GM12874 (cell line): ENCODE data around the gene UBAP2L.

Experiments
- TF ChIP-seq, protein P1 (sequence below): IDR thresholded peaks from 2 replicates; pipeline ENCODE4 v1.5.1; 2011; ENCODE audit warnings: low read depth, mild to moderate bottlenecking, control low read depth, low read length, moderate library complexity; ENCODE audit not compliant: insufficient read depth

Gene UBAP2L

DNA sequence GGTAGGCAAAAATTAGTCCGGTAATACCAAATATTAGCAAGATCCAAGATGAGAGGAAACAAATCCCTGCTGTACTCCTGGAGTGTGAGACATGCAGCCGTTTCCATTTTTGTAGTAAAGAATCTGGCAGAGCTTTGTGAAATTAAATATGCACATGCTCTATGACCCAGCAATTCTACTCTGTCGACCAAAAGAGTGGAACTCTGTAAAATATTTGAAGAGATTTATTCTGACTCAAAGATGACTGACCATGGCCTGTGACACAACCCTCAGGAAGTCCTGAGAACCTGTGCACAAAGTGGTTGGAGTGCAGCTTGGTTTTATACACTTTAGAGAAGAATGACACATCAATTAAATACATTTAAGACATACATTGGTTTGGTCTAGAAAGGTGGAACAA, 67.9 kb downstream of the UBAP2L start:
- TF ChIP-seq, protein P1, sequence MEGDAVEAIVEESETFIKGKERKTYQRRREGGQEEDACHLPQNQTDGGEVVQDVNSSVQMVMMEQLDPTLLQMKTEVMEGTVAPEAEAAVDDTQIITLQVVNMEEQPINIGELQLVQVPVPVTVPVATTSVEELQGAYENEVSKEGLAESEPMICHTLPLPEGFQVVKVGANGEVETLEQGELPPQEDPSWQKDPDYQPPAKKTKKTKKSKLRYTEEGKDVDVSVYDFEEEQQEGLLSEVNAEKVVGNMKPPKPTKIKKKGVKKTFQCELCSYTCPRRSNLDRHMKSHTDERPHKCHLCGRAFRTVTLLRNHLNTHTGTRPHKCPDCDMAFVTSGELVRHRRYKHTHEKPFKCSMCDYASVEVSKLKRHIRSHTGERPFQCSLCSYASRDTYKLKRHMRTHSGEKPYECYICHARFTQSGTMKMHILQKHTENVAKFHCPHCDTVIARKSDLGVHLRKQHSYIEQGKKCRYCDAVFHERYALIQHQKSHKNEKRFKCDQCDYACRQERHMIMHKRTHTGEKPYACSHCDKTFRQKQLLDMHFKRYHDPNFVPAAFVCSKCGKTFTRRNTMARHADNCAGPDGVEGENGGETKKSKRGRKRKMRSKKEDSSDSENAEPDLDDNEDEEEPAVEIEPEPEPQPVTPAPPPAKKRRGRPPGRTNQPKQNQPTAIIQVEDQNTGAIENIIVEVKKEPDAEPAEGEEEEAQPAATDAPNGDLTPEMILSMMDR: no peak

DNA sequence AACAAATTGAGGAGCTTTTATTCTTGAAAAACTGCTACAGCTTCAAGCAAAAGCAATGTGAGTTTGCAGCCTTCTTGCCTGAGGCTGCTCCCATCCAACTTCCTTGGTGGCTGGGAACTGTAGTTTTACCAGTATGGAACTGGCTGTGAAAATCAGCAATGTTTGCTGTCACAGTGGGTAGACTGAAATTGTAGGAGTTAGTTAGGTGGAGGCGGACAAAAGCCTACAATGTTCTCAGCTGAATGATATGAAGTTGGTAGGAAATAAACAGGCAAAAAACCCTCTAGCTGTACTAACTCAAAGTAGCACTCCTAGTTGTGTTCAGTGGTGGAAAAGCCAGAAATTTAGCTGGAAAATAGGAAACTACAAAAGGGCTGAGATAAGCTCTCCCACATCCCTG, 70.2 kb downstream of the UBAP2L start:
- TF ChIP-seq, protein P1: no peak

DNA sequence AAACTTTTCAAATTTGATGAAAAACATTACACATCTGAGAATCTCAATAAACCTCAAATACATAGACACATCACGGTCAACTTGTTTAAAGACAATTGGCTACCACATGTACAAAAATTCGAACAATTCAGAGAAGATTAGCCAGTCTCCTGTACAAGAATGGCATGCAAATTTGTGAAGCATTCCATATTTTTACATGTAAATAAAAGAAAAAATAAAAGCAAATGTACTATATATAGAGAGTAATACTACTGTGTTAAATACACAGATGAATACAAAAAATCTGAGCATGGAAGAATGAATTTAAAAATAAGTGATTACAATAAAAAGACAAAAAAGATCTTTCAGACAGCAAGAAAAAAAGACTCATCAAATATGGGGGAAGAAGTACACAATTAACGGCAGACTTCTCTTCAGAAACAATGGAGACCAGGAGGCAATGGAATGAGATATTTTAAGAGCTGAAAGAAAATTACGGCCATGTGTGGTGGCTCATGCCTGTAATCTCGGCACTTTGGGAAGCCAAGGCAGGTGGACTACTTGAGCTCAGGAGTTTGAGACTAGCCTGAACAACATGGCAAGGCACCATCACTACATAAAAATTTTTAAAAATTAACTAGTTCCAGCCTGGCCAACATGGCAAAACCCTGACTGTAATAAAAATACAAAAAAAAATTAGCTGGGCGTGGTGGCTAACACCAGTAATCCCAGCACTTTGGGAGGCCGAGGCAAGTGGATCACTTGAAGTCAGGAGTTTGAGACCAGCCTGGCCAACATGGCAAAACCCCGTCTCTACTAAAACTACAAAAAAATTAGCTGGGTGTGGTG, 74.9 kb downstream of the UBAP2L start:
- TF ChIP-seq, protein P1: no peak

DNA sequence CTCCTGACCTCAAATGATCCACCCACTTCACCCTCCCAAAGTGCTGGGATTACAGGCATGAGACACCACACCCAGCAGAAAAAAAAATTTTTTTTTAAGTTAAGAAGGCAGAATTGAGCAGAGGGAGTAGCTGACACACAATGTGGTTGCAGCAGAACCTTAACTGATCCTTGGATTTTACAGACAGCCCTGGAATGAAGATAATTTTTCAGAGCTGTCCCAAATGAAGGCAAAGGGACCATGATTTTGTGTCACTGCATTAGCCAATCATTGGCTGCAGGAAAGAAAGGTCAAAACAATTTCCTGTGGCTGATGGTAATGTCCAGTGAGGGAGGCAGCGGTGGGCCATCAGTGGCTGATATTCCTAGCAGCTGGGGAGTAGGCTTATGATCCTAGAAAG, 80.8 kb downstream of the UBAP2L start:
- TF ChIP-seq, protein P1: no peak

DNA sequence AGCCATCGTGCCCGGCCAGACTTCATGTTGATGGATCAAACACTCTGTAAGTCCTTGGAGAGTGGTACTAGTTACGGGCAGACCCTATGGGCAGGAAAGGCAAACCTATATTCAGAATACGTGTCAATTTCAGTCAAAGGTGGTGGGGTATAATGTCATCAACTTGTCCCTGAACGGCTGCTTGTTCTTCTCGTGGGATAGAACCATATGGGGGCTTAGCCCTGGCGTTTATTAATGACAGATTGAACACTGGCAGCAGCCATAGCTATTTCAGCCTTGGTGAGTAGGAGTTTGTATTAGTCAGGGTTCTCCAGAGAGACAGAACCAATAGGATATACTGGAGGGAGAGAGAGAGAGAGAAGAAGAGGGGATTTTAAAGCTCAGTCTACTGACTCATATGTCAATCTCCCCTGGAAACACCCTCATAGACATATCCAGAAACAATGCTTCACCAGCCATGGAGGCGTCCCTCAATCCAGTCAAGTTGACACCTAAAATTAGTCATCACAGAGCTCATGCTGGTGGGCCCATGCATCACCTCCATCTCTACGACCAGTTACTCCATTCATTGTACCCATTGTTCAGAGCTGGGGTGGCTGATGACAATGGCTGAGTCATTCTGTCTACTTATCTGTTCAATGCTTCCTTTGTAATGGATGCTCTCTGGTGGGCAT, 84.0 kb downstream of the UBAP2L start:
- TF ChIP-seq, protein P1: no peak

DNA sequence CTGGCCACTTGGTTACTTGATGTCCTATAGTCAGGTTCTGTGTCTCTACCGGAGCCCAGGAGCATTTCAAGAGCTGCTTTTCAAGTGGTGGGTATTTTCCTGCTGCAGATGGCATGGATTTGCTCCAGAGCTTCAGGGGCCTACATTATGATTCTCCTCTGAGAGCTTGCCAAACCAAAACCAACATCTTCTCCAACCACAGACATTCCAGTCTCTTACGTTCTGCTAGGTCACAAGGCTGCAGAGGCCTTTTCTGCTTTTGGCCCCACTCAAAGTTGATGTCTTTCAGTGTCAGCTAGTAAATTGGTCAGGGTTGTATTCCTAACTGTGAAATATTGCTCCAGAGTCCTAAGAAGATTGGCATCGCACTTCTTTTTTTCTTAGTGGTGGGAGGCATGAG, 85.4 kb downstream of the UBAP2L start:
- TF ChIP-seq, protein P1: no peak

DNA sequence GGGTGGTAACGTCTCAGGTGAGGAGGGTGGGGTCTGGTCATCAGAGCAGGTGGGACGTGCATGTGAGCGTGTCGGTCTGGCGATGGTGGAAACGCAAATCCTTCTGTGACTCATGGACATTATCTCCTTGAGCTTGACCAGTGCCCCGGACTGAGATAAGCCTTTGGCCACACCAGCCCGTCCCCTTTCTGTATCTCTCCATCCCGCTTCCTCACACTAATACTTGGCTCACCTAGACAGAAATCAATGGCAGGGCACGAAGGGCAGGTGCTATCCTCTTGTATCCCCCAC, 92.3 kb downstream of the UBAP2L start:
- TF ChIP-seq, protein P1: no peak
